NCI-H82 treated with DMSO at 0.1 percent for 48 hours (cell line): Measurements from ENCODE around the gene ABCC5.
"Not testable (repeated sequence)": the region's sequence is repeated elsewhere in the genome, so short reads cannot be mapped to it uniquely, and the experiment has no call there.

ENCODE experiments used
- DNase-seq: peaks from one replicate; lab custom pipeline; 2025; ENCODE audit not compliant: unreplicated experiment; lab: John Stamatoyannopoulos, UW

The ABCC5 gene

DNA sequence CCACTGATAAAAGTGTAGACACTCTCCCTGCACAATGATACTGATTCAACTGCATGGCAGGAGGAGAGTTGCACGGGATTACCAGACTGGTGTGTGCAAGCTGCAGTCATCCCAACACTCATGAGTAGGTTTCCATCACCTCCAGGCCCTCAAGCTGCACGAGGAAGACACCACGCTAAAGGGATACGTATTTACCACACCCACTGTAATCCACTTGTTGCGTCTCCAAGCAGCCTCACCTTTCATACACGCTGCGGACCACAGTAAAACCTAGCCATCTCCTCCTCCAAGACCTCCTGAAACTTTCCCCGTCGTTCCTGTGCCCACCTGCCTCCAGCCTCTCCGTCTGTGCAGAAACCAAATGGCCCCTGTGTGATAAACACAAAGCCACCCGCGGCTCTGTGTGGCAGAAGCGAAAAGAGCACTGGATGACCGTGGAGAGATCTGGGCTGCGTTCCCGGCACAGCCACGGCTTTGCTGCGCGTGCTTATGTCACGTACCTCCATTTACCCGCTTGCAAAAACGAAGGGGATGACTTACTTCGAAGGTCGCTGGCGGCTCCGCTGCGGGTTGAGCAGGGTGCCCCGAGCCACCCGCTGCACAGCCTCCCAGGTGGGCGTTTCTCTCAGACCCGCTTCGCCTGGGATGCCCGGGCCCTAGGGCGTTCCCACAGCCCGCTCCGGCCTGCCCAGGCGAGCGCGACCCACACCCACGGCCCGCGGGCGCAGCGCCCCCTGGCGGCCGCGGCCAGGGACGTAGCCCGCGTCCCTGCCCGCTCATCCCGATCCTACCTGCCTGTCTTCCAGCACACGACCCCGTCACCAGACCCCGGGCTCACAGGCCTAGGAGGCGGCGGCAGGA is 643 bp downstream of the ABCC5 start:
- peak; percentile 38 for DNase-seq

DNA sequence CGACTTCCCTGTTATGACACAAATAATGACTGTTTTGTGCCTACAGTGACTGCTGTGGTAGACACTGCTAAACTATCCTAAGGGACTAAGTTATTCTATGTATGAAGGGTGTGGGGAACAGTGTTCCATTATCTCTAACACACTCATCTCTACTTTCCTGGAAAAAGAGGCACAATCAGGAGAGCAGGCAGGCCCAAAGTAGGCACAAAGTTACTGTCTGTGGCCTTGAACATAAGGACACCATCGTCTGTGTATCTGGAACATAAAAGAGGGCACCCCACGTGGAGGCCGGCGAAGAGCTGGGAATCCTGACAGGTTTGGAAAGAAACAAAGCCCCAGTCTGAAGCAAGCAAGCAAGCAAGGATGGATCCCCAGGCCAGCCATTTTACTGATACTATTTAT is 1.5 kb downstream of the ABCC5 start:
- DNase-seq = no peak

DNA sequence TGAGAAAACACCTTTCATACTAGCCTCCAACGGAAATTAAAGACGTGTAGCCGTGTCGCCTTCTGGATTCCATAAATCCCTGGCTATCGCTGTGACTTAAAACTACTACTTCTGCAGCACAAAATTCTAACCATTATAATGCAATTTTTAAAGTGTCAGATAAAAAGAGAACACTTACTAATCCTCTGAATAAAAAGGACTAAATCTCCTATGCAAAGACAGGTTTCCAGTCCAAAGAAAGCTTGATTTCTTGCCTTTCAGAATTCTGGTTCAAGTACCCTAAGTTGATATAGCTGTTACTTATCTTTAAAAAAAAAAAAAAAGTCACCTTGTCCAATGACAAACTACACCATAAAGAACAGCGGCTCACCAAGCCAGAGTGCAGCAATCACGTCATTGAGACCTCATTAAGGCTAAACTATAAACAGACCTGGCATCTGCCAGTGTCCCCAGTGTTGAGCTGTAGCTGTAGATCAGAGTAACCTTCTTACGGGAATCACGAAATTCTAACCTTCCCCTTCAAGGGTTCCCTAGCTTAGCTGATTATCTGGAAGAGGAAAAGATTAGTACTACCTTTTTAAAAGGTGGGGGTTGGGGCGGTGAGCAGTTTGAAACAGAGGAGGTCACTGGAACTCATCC is 2.2 kb downstream of the ABCC5 start:
- peak; percentile 96 for DNase-seq

DNA sequence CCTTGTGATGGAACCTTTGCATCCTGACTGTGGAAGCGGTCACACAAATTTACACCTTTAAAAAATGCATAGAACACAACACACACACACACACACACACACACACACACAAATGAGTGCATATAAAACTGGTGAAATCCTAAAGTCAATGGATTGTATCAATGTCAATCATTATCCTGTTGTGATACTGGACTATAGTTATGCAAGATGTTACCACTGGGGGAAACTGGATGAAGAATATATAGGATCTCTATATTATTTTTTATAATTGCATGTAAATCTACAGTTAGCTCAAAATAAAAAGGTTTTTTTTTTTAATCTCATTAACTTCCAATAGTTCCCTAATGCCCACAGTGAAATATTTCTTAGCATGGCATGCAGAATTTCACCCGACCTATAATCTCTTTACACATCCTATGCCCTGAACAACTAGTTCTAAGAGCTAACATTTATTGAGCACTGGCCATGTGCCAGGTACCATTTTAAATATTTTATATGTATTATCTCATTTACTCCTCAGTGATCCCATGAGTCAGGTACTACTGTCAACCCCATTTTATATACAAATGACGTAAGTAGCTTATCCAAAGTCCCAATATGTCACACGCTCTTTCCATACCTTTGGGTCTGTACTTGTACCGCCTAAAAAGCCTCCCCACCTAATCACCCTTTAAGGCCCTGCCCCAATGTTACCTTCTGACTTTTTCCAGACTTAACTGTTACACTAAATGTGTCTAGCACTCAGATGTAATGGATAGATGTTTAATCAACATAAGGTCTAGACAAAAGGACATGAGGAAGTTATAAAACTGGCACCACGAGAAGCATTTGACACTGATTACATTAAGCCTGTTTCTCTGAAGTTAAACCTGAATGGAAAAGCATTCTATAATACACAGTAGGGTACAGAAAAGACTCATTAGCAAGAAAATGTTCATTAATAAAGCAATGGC is 5.5 kb downstream of the ABCC5 start:
- DNase-seq = peak; percentile 32

DNA sequence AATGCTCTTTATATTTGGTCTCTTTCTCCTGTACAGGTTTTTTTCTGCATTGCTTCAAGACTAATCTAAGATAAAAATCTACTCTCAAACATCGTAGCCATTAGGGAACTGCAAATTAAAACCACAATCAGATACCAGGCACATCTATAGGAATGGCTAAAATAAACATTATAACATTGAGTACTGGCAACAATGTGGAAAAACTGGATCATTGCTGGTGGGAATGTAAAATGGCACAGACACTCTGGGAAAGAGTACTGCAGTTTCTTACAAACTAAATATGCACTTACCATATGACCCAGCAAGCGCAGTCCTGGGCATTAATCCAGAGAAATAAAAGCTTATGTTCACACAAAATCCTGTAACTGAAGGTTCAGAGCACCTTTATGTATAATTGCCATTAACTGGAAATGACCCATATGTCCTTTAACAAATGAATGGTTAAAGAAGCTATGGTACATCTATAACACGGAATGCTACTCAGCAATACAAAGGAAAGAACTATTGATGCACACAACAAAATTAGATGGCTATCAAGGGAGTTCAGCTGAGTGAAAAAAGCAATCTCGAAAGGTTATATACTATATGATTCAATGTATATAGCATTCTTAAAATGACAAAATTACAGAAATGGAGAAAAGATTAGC is 6.3 kb downstream of the ABCC5 start:
- DNase-seq = no peak

DNA sequence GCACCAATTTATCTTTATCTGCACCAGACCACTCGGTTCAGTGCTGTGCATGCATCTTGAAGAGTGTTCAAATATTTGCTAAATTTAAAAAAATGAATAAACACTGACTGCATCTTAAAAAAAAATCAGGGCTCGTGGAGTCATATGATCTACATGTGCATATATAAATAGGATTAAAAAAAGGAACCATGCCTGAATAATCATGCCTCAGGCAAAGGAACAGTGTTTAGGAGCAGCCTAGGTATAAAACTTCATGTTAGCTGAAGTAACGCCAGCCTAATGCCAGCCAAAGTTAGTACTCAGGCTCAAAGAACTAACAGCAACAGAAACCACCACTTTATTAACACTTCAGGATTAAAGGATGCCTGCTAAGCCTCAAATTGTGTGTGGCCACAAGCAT is 9.5 kb downstream of the ABCC5 start:
- DNase-seq = no peak

DNA sequence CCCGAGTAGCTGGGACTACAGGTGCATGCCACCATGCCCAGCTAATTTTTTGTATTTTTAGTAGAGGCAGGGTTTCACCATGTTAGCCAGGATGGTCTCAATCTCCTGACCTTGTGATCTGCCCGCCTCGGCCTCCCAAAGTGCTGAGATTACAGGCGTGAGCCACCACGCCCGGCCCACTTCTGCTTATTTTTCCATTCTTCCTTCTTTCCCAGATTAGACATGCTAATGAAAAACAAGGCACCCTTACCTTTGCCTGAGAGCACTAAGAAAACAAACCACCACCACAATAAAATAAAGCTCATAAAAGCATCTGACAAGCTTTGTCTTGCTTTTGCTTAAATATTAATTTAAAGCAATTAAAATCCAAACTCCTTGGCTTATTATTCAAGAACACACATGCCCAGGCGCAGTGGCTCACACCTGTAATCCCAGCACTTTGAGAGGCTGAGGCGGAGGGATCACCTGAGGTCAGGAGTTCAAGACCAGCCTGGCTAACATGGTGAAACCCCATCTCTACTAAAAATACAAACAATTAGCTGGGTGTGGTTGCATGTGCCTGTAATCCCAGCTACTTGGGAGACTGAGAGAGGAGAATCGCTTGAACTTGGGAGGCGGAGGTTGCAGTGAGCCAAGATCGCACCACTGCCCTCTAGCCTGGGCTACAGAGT is 10.4 kb downstream of the ABCC5 start:
- DNase-seq = not testable (repeated sequence)

DNA sequence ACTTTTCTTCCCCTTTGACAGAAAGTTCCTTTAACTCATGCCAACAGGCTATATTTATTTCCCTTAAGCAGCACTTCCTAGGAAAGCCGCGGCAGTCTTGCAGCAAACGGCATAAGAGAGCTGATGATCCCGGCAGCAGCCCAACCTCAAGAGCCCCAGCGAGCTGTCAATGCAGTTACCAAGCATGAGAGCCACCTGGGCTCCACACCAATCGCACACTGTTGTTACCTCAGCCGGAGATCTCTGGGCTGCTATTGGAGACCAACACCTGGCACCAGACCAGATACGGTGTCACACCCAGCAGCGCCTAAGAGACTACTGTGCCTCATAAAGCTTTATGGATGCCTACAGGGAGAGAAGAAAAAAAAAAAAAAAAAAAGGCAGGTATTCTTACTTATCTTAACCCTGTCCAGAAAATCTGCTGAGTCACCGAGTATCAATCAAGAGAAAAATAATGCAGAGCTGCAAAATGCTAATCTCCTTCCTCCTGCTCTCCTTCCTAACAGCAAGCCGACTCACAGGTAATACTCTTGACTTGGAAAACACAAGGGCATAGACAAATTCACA is 11.7 kb downstream of the ABCC5 start:
- peak; percentile 60 for DNase-seq

DNA sequence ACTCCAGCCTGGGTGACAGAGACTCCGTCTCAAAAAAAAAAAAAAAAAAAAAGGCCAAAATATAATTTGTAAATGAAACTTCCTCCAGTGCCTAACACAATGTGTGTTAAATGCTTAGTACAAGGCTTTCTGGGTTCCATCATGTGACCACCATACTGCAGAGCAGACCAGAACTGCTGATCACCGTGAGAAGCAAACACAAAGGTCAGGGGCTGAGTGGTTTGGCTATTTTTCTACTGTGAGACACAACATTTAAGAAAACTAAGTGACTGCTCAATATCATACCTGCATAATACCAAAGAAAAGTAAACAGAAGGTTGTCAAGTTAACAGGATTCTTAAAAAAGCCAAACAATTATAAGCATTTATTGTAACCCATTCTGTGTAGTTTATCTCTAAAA is 13.2 kb downstream of the ABCC5 start:
- DNase-seq = no peak

DNA sequence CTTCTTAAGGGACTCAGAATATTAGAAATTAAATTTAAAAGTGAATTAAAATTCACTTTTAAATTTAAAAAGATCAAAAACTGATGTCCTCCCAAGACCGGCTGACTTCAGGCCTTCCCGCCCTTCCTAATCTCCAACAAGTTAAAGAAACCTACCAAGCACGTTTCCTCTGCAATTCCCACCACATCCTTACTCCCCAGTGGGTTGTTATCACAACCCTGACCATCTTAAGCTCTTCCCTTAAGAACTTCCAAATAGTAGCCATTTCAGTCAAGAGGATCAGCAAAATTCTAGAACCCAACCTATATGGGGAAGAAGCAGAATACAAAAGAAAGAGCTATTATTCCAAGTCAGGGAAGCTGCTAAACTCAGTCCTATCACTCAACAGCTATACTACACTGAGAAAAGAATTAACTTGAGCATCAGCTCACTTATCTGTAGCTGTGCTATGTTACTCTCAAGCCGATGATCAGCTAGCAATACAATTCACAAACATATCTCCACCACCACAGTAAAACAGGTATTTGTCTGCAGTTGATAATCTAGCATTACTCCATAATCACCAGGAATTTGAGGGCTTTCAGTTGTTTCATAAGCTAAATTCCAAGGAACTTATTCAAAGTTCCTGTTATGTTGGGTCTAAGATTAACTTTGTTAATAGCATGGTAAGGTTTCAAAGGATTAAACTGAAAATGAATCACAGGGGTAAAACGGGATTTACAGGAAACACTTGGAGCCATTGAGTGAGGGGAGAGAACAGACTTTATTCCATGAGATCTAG is 14.3 kb downstream of the ABCC5 start:
- DNase-seq = no peak

DNA sequence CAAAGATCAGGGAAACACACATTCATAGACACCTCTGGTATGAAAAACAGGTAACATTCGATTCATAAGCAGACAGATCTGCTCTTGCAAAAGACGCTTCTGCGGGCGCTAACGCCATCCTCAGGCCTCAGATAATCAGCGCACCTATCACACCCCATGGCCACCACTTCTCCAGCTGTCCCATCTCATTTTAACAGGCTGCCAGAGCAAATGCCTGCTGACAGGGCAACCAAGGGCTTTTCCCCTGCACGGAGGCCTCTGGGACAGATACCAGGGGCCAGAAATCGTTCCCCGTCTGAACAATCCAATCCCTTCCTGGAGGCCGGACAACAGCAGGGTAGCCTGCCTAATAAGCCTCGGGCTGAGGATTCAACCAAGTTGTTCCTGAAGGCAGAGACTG is 15.2 kb downstream of the ABCC5 start:
- DNase-seq = no peak

DNA sequence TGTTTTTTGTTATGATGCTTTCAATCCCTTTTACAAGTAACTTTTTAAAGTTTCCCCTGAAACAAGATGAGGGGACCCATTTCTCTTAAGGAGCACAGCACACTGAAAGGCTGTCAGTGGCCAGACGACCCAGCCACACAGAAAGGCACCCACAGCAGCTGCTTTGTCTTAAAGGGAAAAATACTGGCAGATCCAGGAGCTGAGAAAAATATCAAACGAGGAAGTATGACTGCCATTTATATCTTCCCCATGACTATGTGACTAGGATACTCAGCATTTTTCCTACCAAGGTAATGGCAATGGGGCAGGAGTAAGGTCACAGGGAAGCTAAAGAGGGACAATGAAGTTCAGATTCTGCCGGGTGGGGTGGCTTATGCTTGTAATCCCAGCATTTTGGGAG is 15.9 kb downstream of the ABCC5 start:
- DNase-seq = no peak

DNA sequence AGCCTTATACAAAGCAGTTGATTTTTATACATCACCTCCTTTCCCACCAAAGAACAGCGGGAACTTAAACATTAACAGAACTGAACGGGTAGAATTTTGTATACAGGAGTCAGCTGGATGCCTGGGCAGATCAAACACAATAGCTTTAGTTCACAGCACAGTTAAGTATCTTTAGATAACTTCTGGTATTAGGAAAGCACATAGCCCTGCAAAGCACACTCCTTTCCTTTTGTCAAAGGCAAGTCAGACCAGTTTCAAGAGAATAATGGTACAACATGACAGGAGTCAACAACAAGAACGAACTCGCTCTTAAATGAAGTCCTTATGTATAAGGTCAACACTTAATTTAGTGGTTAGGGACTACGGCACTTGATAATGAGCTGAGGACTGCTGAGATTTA is 26.3 kb downstream of the ABCC5 start:
- no peak for DNase-seq

DNA sequence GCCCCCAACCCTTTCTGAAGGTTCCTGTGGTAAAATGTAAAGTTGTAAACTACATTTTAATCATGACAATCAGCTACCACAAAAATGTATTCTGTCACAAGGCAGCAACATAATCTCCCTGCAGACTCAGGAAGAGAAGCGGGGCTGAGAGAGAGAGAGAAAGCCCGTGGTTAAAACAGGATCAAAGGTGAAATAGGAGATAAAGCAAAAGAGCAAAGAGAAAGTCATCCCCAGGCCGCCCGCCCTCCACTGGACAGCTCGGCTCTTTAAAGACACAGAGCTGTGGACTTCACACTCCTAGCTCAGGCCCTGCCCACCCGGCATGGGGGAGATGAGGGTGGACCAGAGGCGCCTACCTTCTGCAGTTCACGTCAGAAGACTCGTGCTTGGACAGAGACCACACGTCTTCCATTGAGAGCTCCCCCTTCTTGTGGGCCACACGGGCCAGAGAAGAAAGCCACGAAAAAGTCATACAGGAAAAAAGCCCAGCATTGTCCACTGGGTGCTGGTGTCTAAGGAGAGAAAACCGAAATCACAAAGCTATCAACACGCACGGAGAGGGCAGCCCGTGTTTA is 29.4 kb downstream of the ABCC5 start:
- DNase-seq = no peak

DNA sequence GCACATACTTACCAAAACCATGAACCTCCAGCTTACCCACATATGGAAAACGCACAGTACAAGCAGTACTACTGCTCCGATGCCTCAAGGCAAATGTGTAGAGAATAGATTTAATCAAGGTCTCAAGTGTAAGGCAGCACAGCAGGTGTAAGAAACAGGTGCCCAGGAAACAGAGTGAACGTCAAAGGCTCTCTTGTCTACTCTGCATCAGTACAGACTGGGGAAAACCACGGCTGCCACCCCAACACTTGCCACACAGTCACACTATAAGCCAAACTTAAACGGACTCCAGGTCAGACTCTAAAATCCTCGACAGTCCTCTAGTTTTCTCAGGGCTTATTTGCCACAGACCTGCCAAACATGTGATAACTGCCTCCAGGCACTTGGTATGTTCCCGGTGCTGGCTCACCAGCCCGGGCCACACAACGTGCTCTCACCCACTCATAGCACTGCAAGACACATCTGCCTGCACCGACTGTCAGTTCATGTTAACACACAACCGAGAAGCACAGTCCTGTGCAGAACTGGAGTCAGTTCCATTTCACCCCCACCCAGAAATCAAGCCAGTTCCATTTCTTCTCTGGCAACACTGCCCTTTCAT is 30.6 kb downstream of the ABCC5 start:
- DNase-seq = no peak

DNA sequence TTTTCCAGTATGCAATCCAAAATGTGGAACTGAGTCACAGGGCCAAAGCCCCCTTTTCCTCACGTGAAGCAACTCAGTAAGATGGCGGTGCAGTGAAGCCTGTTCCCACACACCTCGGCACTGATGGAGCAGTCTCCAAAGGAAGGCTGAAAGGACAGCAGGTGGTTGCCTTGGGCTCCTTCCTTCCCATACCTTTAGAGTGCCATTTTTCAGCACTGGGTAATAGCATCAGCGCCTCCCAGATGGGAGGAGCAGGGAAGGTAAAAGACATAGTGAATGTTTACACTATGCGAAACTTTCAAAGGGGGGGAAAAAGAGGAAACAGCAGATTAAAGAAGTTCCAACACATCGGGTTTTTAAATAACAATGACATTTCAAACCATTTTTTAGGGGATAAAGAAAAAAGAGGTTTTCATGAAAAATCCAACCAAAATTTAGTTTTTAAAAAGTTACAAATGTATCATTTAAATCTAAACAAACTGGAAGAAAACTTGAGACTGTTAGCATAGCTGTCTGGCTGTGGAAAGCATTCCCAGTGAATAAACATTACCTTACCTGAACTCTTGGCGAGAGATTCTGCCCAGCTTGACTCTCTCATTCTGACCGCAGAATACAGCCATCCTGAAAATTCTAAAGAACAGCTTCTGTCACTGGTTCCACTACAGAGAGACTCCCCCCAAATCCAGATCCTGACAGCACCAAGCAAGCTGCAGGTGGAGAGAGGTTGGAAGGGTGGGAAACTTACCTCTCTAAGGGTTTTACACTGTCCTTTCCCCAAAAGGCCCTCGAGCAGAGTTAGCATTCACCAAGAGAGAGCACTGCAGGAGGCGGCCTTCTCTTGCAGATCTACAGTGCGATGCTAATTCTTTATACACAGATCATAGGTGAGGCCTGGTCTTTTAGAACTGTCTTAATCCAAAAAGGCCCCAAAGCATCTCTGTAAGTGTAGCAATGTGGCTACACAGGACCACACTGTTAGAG is 32.6 kb downstream of the ABCC5 start:
- DNase-seq = no peak

DNA sequence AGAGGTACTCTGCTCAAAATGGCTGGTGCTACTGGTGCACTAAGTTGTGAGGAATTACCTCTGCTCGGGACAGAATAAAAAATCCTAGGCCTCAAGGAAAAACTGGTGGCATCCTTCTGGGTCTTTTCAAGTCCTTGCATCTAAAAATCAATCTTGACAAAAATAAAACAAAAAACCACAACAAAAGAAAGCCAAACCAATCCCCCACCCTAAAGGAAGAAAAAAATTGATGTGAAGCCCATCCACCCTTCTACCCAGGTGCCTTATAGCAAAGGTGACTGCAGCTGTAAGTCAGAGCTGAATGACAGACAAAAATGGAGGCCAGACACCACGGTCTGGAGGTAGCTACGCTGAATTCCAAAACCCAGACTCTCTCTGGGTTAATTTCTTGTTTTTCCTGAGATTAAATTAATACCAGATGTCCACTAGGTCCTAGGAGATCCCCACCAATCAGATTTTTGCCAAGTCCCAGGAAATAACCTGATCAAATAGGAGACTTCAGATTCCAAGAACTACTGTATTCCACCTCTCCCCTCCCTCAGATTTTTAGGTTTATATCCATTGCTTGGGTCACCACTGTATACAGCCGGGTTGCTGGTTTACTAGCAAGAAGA is 33.5 kb downstream of the ABCC5 start:
- DNase-seq = no peak
